Measurements from ENCODE around the gene TMEM98. TPM values are rescaled to one million over a fixed set of nuclear protein-coding genes. Genes with fewer than 3 reads are reported as not detected.
A peak's percentile ranks its signal among the peaks of the same experiment; 100 is the strongest.
"Not testable (repeated sequence)": the region's sequence is repeated elsewhere in the genome, so short reads cannot be mapped to it uniquely, and the experiment has no call there.

TMEM98 gene
- polyA plus RNA-seq (ENCODE audit: insufficient read length), result 216 TPM
- long read RNA-seq, donor 1, full-length matches to known transcripts, result 88 of 127 reads
- long read RNA-seq, donor 1, partial matches to known transcripts, result 27 of 127 reads
- long read RNA-seq, donor 1, other reads (novel, unspliced or antisense), result 12 of 127 reads
- long read RNA-seq, donor 2, full-length matches to known transcripts, result 81 of 114 reads
- long read RNA-seq, donor 2, partial matches to known transcripts, result 33 of 114 reads
- long read RNA-seq, donor 2, other reads (novel, unspliced or antisense), result 0 of 114 reads
- long read RNA-seq, donor 3, full-length matches to known transcripts, result 85 of 131 reads
- long read RNA-seq, donor 3, partial matches to known transcripts, result 46 of 131 reads
- long read RNA-seq, donor 3, other reads (novel, unspliced or antisense), result 0 of 131 reads
- long read RNA-seq, donor 4, full-length matches to known transcripts, result 4 of 4 reads
- long read RNA-seq, donor 4, partial matches to known transcripts, result 0 of 4 reads
- long read RNA-seq, donor 4, other reads (novel, unspliced or antisense), result 0 of 4 reads
- long read RNA-seq, donor 5, full-length matches to known transcripts, result 154 of 200 reads
- long read RNA-seq, donor 5, partial matches to known transcripts, result 20 of 200 reads
- long read RNA-seq, donor 5, other reads (novel, unspliced or antisense), result 26 of 200 reads
- long read RNA-seq, donor 6, full-length matches to known transcripts, result 103 of 126 reads
- long read RNA-seq, donor 6, partial matches to known transcripts, result 14 of 126 reads
- long read RNA-seq, donor 6, other reads (novel, unspliced or antisense), result 9 of 126 reads
- long read RNA-seq, donor 7, full-length matches to known transcripts, result 122 of 157 reads
- long read RNA-seq, donor 7, partial matches to known transcripts, result 23 of 157 reads
- long read RNA-seq, donor 7, other reads (novel, unspliced or antisense), result 12 of 157 reads
- long read RNA-seq, donor 8, full-length matches to known transcripts, result 42 of 42 reads
- long read RNA-seq, donor 8, partial matches to known transcripts, result 0 of 42 reads
- long read RNA-seq, donor 8, other reads (novel, unspliced or antisense), result 0 of 42 reads

GRCh38 chr17:32927724-32928585, at the start of gene TMEM98:
Gene TMEM98, plus strand, starts transcription at chr17:32928153. Its CDS starts 3,376 bp downstream, at chr17:32931529.
- DNase-seq, result peak; percentile 41

- DNase-seq, result no peak
Measured at GRCh38 chr17:32878211-32878610, 49.7 kb upstream of the TMEM98 start.

GRCh38 chr17:32879134-32879533, 48.8 kb upstream of the TMEM98 start:
- no peak for DNase-seq

- no peak for DNase-seq
Measured at GRCh38 chr17:32880671-32881453, 47.1 kb upstream of the TMEM98 start.

- no peak for DNase-seq
Measured at GRCh38 chr17:32882029-32882428, 45.9 kb upstream of the TMEM98 start.

GRCh38 chr17:32882734-32883133, 45.2 kb upstream of the TMEM98 start:
- DNase-seq, result no peak

- DNase-seq, result not testable (repeated sequence)
Measured at GRCh38 chr17:32886951-32887350, 41.0 kb upstream of the TMEM98 start.

GRCh38 chr17:32887410-32887809, 40.5 kb upstream of the TMEM98 start:
- DNase-seq, result not testable (repeated sequence)

GRCh38 chr17:32894245-32894644, 33.7 kb upstream of the TMEM98 start:
- DNase-seq, result no peak

- DNase-seq, result no peak
Measured at GRCh38 chr17:32896647-32897258, 31.2 kb upstream of the TMEM98 start.

- no peak for DNase-seq
Measured at GRCh38 chr17:32899236-32900013, 28.5 kb upstream of the TMEM98 start.

- no peak for DNase-seq
Measured at GRCh38 chr17:32901743-32902142, 26.2 kb upstream of the TMEM98 start.

- no peak for DNase-seq
Measured at GRCh38 chr17:32903774-32904673, 23.9 kb upstream of the TMEM98 start.

GRCh38 chr17:32904891-32905290, 23.1 kb upstream of the TMEM98 start:
- no peak for DNase-seq

- no peak for DNase-seq
Measured at GRCh38 chr17:32907583-32907982, 20.4 kb upstream of the TMEM98 start.

GRCh38 chr17:32909787-32910369, 18.1 kb upstream of the TMEM98 start:
- peak; percentile 79 for DNase-seq

GRCh38 chr17:32910769-32911168, 17.2 kb upstream of the TMEM98 start:
- DNase-seq, result no peak
